RKO (cell line): ENCODE data around the gene PRH1.

Experiments
- DNase-seq: peaks from one replicate; pipeline ENCODE4 v3.0.0-alpha.2; 2016; ENCODE audit warnings: low spot score

PRH1 gene

DNA sequence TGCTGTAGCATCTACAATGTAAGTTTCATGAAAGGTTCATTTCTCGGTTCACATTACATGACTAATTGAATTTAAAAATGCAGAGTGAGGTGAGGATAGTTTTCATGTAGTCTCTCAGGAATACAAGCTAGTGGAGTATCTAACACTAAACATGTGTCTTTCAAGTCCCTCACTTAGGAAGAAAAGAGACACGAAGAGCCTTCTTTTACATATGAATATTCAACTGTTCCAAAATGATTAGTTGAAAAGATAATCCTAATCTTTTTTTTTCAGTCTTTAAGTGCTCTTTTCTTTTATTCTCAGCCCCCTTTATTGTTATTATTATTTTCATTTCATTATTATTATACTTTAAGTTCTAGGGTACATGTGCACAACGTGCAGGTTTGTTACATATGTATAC lies 45.6 kb downstream of the PRH1 start:
- DNase-seq: no peak
